H1 (cell line): ENCODE data around the gene CCDC82. TPM values are rescaled to one million over a fixed set of nuclear protein-coding genes. Genes with fewer than 3 reads are reported as not detected.

Experiments used
- CTCF ChIA-PET: fragments of 300-600 bp; sonication (Branson Sonifier 250); formaldehyde crosslinking; loops from one replicate; lab custom pipeline; 2021; ENCODE audit not compliant: partially characterized antibody; lab: Charles Lee
- POLR2A ChIA-PET: fragments of 300-600 bp; sonication (Branson Sonifier 250); formaldehyde crosslinking; loops from one replicate; lab custom pipeline; 2021; ENCODE audit warnings: inconsistent platforms; ENCODE audit not compliant: partially characterized antibody; lab: Charles Lee
- DNase-seq, 2 experiments: peaks; one replicate each; pipeline versions ENCODE4 v3.0.0 to v3.0.0-alpha.2; 2010 to 2022; ENCODE audit warnings: low spot score in 2 of 2, low read depth in 1 of 2, mixed read lengths in 1 of 2
- FAIRE-seq: peaks from 2 replicates; lab custom pipeline; 2011; peaks lifted over from hg19 to GRCh38; lab: Jason Lieb, UNC
- H2AFZ ChIP-seq: 2 replicates; pipeline ENCODE4 v1.8.1; 2012; ENCODE audit warnings: low read length, inconsistent platforms
- H2AK5ac ChIP-seq: 2 replicates; pipeline ENCODE4 v1.6.1; 2013; ENCODE audit warnings: low read depth, low read length
- H2BK120ac ChIP-seq: replicated peaks from 2 replicates; pipeline ENCODE3; 2013; ENCODE audit warnings: low read depth, low read length, inconsistent platforms
- H2BK12ac ChIP-seq: 2 replicates; pipeline ENCODE4 v1.6.1; 2013; ENCODE audit warnings: low read depth, low read length
- H2BK15ac ChIP-seq: 2 replicates; pipeline ENCODE4 v1.6.1; 2013; ENCODE audit warnings: low read length
- H2BK20ac ChIP-seq: 2 replicates; pipeline ENCODE4 v1.6.1; 2013; ENCODE audit warnings: low read length
- H2BK5ac ChIP-seq: 2 replicates; pipeline ENCODE4 v1.6.1; 2013; ENCODE audit warnings: low read depth, low read length
- H3K14ac ChIP-seq: 2 replicates; pipeline ENCODE4 v1.6.1; 2013; ENCODE audit warnings: inconsistent platforms; ENCODE audit not compliant: insufficient read length
- H3K18ac ChIP-seq: 2 replicates; pipeline ENCODE4 v1.6.1; 2013; ENCODE audit warnings: low read length; ENCODE audit errors: extremely low read depth
- H3K23ac ChIP-seq: 2 replicates; pipeline ENCODE4 v1.6.1; 2013; ENCODE audit warnings: inconsistent platforms; ENCODE audit not compliant: insufficient read length
- H3K23me2 ChIP-seq: 2 replicates; pipeline ENCODE4 v1.6.1; 2013; ENCODE audit warnings: low read depth, low read length
- H3K27ac ChIP-seq: 2 replicates; pipeline ENCODE4 v1.6.1; 2011; ENCODE audit warnings: low read depth, low read length, inconsistent platforms
- H3K27me3 ChIP-seq, 4 experiments: replicated peaks in 1 of 4; 1 replicate in 1 of 4; 2 replicates in 3 of 4; pipeline versions ENCODE4 v1.6.1 to v1.8.1; 2011 to 2013; ENCODE audit warnings: low read length in 3 of 4, mild to moderate bottlenecking in 3 of 4, inconsistent platforms in 2 of 4, mixed read lengths in 2 of 4, moderate library complexity in 1 of 4; ENCODE audit not compliant: control insufficient read depth in 3 of 4, insufficient read depth in 3 of 4; ENCODE audit errors: extremely low read depth in 1 of 4
- H3K36me3 ChIP-seq, 4 experiments: 2 replicates each; pipeline versions ENCODE4 v1.6.1 to v1.8.1; 2011 to 2013; ENCODE audit warnings: mild to moderate bottlenecking in 4 of 4, low read length in 3 of 4, moderate library complexity in 2 of 4, control low read depth in 1 of 4, inconsistent platforms in 1 of 4; ENCODE audit not compliant: insufficient read depth in 4 of 4, control insufficient read depth in 2 of 4
- H3K4ac ChIP-seq: replicated peaks from 2 replicates; pipeline ENCODE3; 2013; ENCODE audit warnings: low read length, low read depth, mixed read lengths, inconsistent platforms; ENCODE audit not compliant: insufficient read length
- H3K4me1 ChIP-seq, 4 experiments: replicated peaks in 1 of 4; 1 replicate in 1 of 4; 2 replicates in 3 of 4; pipeline versions ENCODE4 v1.6.1 to v1.8.1; 2011 to 2013; ENCODE audit warnings: low read length in 3 of 4, inconsistent platforms in 2 of 4, mixed read lengths in 1 of 4; ENCODE audit not compliant: insufficient read depth in 4 of 4, control insufficient read depth in 3 of 4
- H3K4me2 ChIP-seq, 2 experiments: 2 replicates each; pipeline versions ENCODE4 v1.6.1 to v1.8.1; 2011 to 2013; ENCODE audit warnings: low read depth in 2 of 2, low read length in 2 of 2, control low read depth in 1 of 2, inconsistent platforms in 1 of 2, mild to moderate bottlenecking in 1 of 2; ENCODE audit not compliant: insufficient read depth in 1 of 2
- H3K4me3 ChIP-seq, 4 experiments: fragments of 200-600, 300-600 bp in 1 of 4; sonication (generic), shearing (Covaris generic), sonication (Bioruptor Twin) in 1 of 4; 2 replicates each; pipeline versions ENCODE4 v1.5.1 to v1.8.1; 2011 to 2016; ENCODE audit warnings: low read length in 4 of 4, low read depth in 3 of 4, control low read depth in 2 of 4, inconsistent platforms in 2 of 4, mild to moderate bottlenecking in 2 of 4, mixed read lengths in 1 of 4, moderate library complexity in 1 of 4; ENCODE audit not compliant: insufficient read depth in 2 of 4; ENCODE audit errors: extremely low read depth in 1 of 4
- H3K56ac ChIP-seq: replicated peaks from 2 replicates; pipeline ENCODE3; 2013; ENCODE audit warnings: low read depth, mild to moderate bottlenecking, mixed read lengths, low read length, inconsistent platforms; ENCODE audit not compliant: insufficient read length
- H3K79me1 ChIP-seq: 2 replicates; pipeline ENCODE4 v1.6.1; 2013; ENCODE audit warnings: low read depth, low read length, control low read depth
- H3K79me2 ChIP-seq, 2 experiments: 2 replicates each; pipeline versions ENCODE4 v1.6.1 to v1.8.1; 2012 to 2013; ENCODE audit warnings: low read length in 2 of 2, mild to moderate bottlenecking in 2 of 2, inconsistent platforms in 1 of 2; ENCODE audit not compliant: insufficient read depth in 2 of 2, control insufficient read depth in 1 of 2
- H3K9ac ChIP-seq, 4 experiments: replicated peaks in 1 of 4; 1 replicate in 1 of 4; 2 replicates in 3 of 4; pipeline versions ENCODE4 v1.6.1 to v1.8.1; 2011 to 2013; ENCODE audit warnings: low read depth in 3 of 4, low read length in 3 of 4, control low read depth in 2 of 4, mild to moderate bottlenecking in 2 of 4, moderate library complexity in 2 of 4, inconsistent platforms in 1 of 4; ENCODE audit errors: extremely low read depth in 1 of 4
- H3K9me3 ChIP-seq, 2 experiments: 2 replicates each; pipeline versions ENCODE4 v1.6.1 to v1.8.1; 2012 to 2013; ENCODE audit warnings: mild to moderate bottlenecking in 2 of 2, moderate library complexity in 2 of 2, control low read depth in 1 of 2, inconsistent platforms in 1 of 2, low read depth in 1 of 2, low read length in 1 of 2, mixed read lengths in 1 of 2; ENCODE audit not compliant: insufficient read depth in 2 of 2
- H4K20me1 ChIP-seq, 2 experiments: replicated peaks in 1 of 2; 2 replicates each; pipeline versions ENCODE3 to v1.8.1; 2011 to 2013; ENCODE audit warnings: inconsistent platforms in 2 of 2, low read length in 2 of 2, mild to moderate bottlenecking in 1 of 2; ENCODE audit not compliant: insufficient read depth in 2 of 2, control insufficient read depth in 1 of 2
- H4K5ac ChIP-seq: 2 replicates; pipeline ENCODE4 v1.6.1; 2013; ENCODE audit warnings: low read length, low read depth, mixed read lengths, inconsistent platforms; ENCODE audit not compliant: insufficient read length
- H4K8ac ChIP-seq: 2 replicates; pipeline ENCODE4 v1.8.0; 2013; ENCODE audit warnings: mild to moderate bottlenecking, moderate library complexity, low read length, inconsistent platforms; ENCODE audit not compliant: insufficient read depth; ENCODE audit errors: extremely low read depth
- H4K91ac ChIP-seq: replicated peaks from 2 replicates; pipeline ENCODE3; 2013; ENCODE audit warnings: low read length, mixed read lengths, inconsistent platforms; ENCODE audit not compliant: insufficient read length
- ATF3 ChIP-seq: IDR thresholded peaks from 2 replicates; pipeline ENCODE4 v1.6.1; 2011; ENCODE audit warnings: low read depth, mild to moderate bottlenecking, low read length; ENCODE audit not compliant: insufficient read depth
- BRCA1 ChIP-seq: IDR thresholded peaks from 2 replicates; pipeline ENCODE4 v1.6.1; 2012; ENCODE audit warnings: low read depth, low read length, improper control_type of control experiment
- CHD1 ChIP-seq: IDR thresholded peaks from 2 replicates; pipeline ENCODE4 v1.6.1; 2012; ENCODE audit warnings: low read depth, low read length, improper control_type of control experiment
- CREB1 ChIP-seq: IDR thresholded peaks from 2 replicates; pipeline ENCODE4 v1.6.1; 2012; ENCODE audit warnings: inconsistent platforms
- EGR1 ChIP-seq: IDR thresholded peaks from 2 replicates; pipeline ENCODE4 v1.6.1; 2011; ENCODE audit warnings: low read depth, low read length, borderline replicate concordance
- EZH2 ChIP-seq: fragments of 200-600 bp; sonication (generic); IDR thresholded peaks from 2 replicates; pipeline ENCODE4 v1.7.1; 2012; ENCODE audit warnings: low read depth, mild to moderate bottlenecking, moderate library complexity, low read length, inconsistent platforms; ENCODE audit not compliant: severe bottlenecking
- GTF2F1 ChIP-seq: IDR thresholded peaks from 2 replicates; pipeline ENCODE4 v1.6.1; 2012; ENCODE audit warnings: low read depth, low read length, improper control_type of control experiment, borderline replicate concordance
- HDAC6 ChIP-seq: IDR thresholded peaks from one replicate; pipeline ENCODE4 v1.7.1; 2012; ENCODE audit warnings: low read depth, mild to moderate bottlenecking, inconsistent platforms, low read length, moderate library complexity
- KDM1A ChIP-seq: fragments of 200-600, 300-600 bp; sonication (generic); IDR thresholded peaks from 2 replicates; pipeline ENCODE4 v1.7.1; 2016; ENCODE audit warnings: mild to moderate bottlenecking, low read length, borderline replicate concordance
- KDM4A ChIP-seq: IDR thresholded peaks from one replicate; pipeline ENCODE4 v1.7.1; 2012; ENCODE audit warnings: low read depth, mild to moderate bottlenecking, moderate library complexity, low read length, inconsistent platforms; ENCODE audit not compliant: severe bottlenecking
- TAF7 ChIP-seq: optimal IDR thresholded peaks from 2 replicates; pipeline ENCODE3; 2011; ENCODE audit warnings: low read depth, mild to moderate bottlenecking, inconsistent platforms, low read length, moderate library complexity, borderline replicate concordance
- TEAD4 ChIP-seq: IDR thresholded peaks from 2 replicates; pipeline ENCODE4 v1.6.1; 2012; ENCODE audit warnings: low read depth, low read length, inconsistent platforms, mixed read lengths
- WGBS, 2 experiments: shearing (Covaris generic) in 1 of 2; methylation state at CpG; one replicate each; pipeline versions ENCODE4 v1.1.6 to v1.1.7; 2013 to 2015; ENCODE audit warnings: low lambda C conversion rate in 2 of 2, mixed read lengths in 2 of 2, inconsistent platforms in 1 of 2, low coverage in 1 of 2, missing lambda C conversion rate in 1 of 2; ENCODE audit not compliant: insufficient replicate concordance in 2 of 2, insufficient coverage in 1 of 2, insufficient read length in 1 of 2; ENCODE audit errors: extremely low coverage in 1 of 2, missing lambda C conversion rate in 1 of 2; 5-methylcytosine and 5-hydroxymethylcytosine counted together
- polyA plus RNA-seq, 7 experiments: library from polyadenylated mRNA; depleted of rRNA in 3 of 7; stranded (reverse) in 5 of 7; unstranded in 2 of 7; fragments of >200 nt in 5 of 7; fragments of 200-250 nt in 2 of 7; gene quantifications; 1 replicate in 5 of 7; 2 replicates in 1 of 7; 4 replicates in 1 of 7; pipeline versions ENCODE4 v1.2.1 to v1.2.3, GENCODE V29; 2011 to 2013; ENCODE audit warnings: missing spikeins in 2 of 7, mixed read lengths in 2 of 7
- total RNA-seq: library from RNA; stranded (reverse); fragmentation: NEBNext Ultra II Directional; extraction: Animal tissue kit (Norgen Biotek cat#: 25700); gene quantifications from 2 replicates; pipeline ENCODE4 v1.2.1, GENCODE V29; 2021
- TF ChIP-seq, protein P1 (sequence below): IDR thresholded peaks from 2 replicates; pipeline ENCODE4 v1.6.1; 2011; ENCODE audit warnings: low read length, improper control_type of control experiment

Gene CCDC82
- total and polyA plus RNA-seq, 2 of the 8 experiments (the other 6 are each of a cell fraction or from before 2014, with no cell fraction given) = 6.0 to 15.2 TPM

DNA sequence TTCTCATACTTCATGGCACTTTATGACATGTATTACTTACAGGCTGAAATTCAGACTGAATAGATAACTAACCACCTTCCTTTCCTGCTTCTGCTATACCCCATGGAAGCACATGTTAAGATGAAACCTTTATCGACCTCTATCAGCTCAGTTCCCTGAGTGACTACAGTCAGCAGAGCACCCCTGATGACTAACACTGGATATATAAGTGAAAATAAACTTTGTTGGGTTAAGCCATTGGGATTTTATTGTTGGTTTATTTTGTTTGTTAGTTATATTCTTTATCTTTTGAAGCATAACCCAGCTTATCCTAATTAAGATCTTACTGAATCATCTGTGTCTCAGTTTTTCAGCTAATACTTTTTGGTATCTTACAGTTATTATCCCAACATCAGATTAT is 23.7 kb downstream of the CCDC82 start:
- no peak overlapping the region for H3K4me3 ChIP-seq
- POLR2A ChIA-PET = no interaction called here
- no peak overlapping the region for H3K9ac ChIP-seq
- H2AK5ac ChIP-seq = no peak overlapping the region
- H3K4me1 ChIP-seq = no peaks in the 10 kb centered on the region
- no peak overlapping the region for H3K4ac ChIP-seq
- no peak overlapping the region for H2BK15ac ChIP-seq
- no peak overlapping the region for H4K8ac ChIP-seq
- H3K56ac ChIP-seq = no peak overlapping the region
- H3K36me3 ChIP-seq = peaks cover 0 to 6% (median 0%) of the 10 kb centered on the region in 4 experiments; a peak in 3 of 8 replicates
- H3K27me3 ChIP-seq = no peaks in the 10 kb centered on the region
- no peaks in the 10 kb centered on the region for H3K79me1 ChIP-seq
- no peak overlapping the region for H2AFZ ChIP-seq
- H2BK20ac ChIP-seq = no peak overlapping the region
- H3K18ac ChIP-seq = no peak overlapping the region
- H4K20me1 ChIP-seq = no peaks in the 10 kb centered on the region
- no peaks in the 10 kb centered on the region for H3K23me2 ChIP-seq
- no peak overlapping the region for H3K27ac ChIP-seq
- H3K79me2 ChIP-seq = no peaks in the 10 kb centered on the region
- no peak overlapping the region for H4K91ac ChIP-seq
- no peak overlapping the region for H4K5ac ChIP-seq
- DNase-seq = no peak
- CTCF ChIA-PET = interaction anchor here (1.5 kb wide), 1 partner anchor 23 kb away, joined by 4 read pairs; the partner anchor contains the start of gene MAML2
- H2BK5ac ChIP-seq = no peak overlapping the region
- no peak overlapping the region for H3K14ac ChIP-seq
- no peak overlapping the region for H2BK12ac ChIP-seq
- H3K9me3 ChIP-seq = no peaks in the 10 kb centered on the region
- no peak overlapping the region for H3K23ac ChIP-seq
- FAIRE-seq = no peak
- no peak overlapping the region for H3K4me2 ChIP-seq
- 100% methylated on average over 1 of the region's 1 CpG; no CpG with 5 or more reads in 1 of the 2 experiments for WGBS, 2 experiments
- no peak overlapping the region for H2BK120ac ChIP-seq
- TF ChIP-seq CHD1 = no peak
- TF ChIP-seq CREB1 = no peak
- TF ChIP-seq GTF2F1 = no peak
- TF ChIP-seq KDM1A = no peak
- TF ChIP-seq ATF3 = no peak
- no peak for TF ChIP-seq TAF7
- TF ChIP-seq KDM4A = no peak
- no peak for TF ChIP-seq HDAC6
- TF ChIP-seq EGR1 = no peak
- no peak for TF ChIP-seq EZH2
- TF ChIP-seq, protein P1, sequence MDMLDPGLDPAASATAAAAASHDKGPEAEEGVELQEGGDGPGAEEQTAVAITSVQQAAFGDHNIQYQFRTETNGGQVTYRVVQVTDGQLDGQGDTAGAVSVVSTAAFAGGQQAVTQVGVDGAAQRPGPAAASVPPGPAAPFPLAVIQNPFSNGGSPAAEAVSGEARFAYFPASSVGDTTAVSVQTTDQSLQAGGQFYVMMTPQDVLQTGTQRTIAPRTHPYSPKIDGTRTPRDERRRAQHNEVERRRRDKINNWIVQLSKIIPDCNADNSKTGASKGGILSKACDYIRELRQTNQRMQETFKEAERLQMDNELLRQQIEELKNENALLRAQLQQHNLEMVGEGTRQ = no peak
- no peak for TF ChIP-seq BRCA1
- TF ChIP-seq TEAD4 = no peak
